Stimulated activated naive CD8-positive, alpha-beta T cell treated with anti-CD3 and anti-CD28 coated beads, Interleukin-15, Interleukin-2, amounts not matched to agents 100 U/mL and 50 U/mL, for 24 hours (primary cell): ENCODE data around the gene GPRC6A.
"Not testable (repeated sequence)": the region's sequence is repeated elsewhere in the genome, so short reads cannot be mapped to it uniquely, and the experiment has no call there.

Experiments used
- ATAC-seq: fragments of 150-1000 bp; cut with Tn5 transposase; one replicate; pipeline ENCODE4 v1.10.0; 2021
- DNase-seq: peaks from one replicate; pipeline ENCODE4 v3.0.0; 2021

The GPRC6A gene, protein sequence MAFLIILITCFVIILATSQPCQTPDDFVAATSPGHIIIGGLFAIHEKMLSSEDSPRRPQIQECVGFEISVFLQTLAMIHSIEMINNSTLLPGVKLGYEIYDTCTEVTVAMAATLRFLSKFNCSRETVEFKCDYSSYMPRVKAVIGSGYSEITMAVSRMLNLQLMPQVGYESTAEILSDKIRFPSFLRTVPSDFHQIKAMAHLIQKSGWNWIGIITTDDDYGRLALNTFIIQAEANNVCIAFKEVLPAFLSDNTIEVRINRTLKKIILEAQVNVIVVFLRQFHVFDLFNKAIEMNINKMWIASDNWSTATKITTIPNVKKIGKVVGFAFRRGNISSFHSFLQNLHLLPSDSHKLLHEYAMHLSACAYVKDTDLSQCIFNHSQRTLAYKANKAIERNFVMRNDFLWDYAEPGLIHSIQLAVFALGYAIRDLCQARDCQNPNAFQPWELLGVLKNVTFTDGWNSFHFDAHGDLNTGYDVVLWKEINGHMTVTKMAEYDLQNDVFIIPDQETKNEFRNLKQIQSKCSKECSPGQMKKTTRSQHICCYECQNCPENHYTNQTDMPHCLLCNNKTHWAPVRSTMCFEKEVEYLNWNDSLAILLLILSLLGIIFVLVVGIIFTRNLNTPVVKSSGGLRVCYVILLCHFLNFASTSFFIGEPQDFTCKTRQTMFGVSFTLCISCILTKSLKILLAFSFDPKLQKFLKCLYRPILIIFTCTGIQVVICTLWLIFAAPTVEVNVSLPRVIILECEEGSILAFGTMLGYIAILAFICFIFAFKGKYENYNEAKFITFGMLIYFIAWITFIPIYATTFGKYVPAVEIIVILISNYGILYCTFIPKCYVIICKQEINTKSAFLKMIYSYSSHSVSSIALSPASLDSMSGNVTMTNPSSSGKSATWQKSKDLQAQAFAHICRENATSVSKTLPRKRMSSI

DNA sequence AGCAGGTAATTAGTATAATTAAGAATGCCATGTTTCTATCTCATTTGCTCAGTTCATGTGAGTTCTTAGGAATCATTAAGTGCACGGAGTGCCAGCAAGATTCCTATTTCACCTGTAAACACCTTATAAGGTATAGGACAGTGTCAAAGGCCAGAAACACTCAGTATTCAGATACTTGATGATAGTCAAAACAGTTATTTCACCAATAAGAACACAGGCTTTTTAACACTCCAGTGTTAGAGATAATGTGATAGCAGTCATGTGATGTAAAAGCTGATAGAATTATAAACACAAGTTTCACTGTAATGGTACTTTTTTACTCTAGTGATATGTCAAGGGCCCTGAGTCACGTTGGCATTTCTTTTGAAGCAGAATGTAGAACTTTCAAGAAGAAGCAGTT lies at the start of gene GPRC6A:
TSS of gene GPRC6A (minus strand) at position 101 of the 400 bp plus-strand sequence. CDS start at position 31, 70 bp downstream.
- no peak for DNase-seq
- no peak for ATAC-seq

DNA sequence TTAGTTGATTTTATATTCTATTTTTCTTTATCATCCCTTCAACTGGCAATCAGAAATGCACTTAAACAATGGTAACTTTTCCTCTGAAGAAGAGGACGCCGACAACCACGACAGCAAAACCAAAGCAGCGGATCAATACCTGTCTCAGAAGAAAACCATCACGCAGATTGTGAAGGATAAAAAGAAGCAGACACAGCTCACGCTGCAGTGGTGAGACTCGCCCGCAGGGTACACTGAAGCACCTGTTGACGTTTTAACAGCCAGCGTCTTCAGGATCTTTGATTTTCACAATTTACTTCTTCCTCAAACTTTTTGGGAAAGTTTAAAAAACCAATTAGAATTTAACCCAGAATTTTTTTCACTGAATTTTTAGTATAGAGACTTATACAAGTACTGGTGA lies 48.9 kb upstream of the GPRC6A start:
- DNase-seq (no peak), ATAC-seq (no peak)

DNA sequence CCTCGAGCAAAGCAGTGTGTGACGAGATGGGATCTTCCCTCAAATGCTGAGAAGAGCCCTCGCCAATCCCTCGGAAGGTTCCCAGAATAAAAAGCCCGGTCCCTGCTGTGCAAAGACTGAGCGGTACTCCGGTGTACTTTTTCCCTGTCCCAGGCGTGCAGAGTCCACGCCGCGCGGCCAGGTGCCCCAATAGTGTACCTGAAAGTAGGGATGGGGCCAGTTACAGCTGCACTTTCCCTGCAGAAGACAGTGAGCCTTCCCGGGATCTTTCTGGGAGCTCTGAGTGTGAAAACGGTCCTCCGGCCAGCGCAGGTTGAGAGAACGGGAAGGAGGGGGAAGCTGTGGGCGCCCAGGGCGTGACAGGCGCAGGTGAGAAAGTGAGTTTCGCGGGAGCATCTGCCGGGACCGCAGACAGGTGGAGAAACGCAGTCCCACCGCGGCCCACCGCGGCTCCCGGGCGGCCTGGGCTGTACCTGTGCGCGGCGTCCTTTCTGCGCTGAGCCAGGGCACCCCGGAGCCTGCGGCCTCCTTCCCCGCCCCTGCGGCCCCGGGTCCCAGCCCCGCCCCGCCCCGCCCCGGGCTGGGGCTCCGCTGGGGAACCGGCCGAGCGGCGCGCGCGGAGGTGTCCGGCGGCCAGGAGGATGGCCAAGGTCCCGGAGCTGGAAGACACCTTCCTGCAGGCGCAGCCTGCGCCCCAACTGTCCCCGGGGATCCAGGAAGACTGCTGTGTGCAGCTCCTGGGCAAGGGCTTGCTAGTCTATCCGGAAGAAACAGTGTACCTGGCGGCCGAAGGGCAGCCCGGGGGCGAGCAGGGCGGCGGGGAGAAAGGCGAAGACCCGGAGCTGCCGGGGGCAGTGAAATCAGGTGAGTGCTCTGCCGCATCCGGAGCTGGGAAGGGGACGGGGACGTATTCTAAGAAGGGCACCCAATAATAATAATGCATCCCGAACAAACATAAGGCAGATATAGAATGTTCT lies 48.0 kb upstream of the GPRC6A start, which contains the start of gene RFX6:
TSS of gene RFX6 (plus strand) at position 608 of the 977 bp plus-strand sequence. CDS start at position 642, 34 bp downstream.
- DNase-seq = peak; percentile 3
- ATAC-seq = no peak

DNA sequence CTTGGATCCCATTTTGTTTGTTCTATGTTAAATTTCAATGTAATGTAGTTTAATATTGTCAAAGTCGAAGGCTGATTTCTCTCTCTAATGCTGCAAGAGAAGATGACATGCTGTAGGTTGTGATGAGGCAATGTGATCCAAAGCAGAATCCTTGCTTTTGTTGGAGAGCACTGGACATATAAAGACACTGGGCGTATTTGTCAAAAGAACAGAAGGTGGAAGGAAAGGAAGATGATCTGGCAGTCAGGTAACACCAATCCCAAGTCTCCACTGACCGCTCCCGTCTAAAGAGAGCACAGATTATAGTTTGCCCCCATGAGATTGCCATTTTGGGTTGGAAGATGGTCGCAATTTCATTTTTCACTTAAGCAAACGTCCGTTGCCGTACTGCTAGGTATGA lies 47.2 kb upstream of the GPRC6A start:
- ATAC-seq = no peak
- DNase-seq = no peak

DNA sequence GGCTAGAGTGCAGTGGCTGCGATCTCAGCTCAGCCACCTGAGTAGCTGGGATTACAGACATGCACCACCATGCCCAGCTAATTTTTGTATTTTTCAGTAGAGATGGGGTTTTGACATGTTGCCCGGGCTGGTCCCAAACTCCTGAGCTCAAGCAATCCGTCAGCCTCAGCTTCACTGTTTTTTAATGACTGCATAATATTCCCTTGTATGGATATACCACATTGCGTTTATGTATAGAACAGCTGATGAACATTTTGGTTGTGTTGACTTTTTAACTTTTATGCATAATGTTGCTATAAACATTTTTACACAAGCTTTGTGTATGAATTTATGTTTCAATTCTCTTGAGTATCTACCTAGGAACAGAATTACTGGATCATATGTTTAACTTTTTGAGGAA lies 43.9 kb upstream of the GPRC6A start:
- DNase-seq (no peak), ATAC-seq (no peak)

DNA sequence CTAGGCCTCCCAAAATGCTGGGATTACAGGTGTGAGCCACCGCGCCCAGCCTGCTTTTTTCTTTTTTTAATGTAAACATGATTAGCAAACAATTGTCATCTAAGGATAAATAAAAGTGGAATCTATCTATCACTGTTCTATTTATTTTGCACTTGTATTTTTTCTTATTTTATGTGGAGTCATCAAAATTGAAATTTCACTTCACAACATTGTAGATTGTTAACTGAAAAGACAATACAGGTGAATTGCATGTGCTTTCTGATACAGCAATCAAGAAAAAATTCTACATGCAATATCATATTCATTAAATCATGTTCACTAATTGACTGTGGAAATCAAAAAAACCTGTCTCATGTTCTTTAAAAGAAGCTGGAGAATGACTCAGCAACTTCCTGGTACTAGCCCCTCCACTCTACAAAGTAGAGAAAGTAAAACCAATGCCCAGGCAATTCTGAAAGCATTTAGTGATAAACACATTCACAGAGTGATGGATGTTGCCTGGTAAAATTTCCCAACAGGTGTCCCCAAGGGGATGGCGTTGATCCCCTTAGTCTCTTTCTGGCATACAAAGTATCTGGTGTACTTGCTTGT lies 37.5 kb upstream of the GPRC6A start:
- DNase-seq (no peak), ATAC-seq (no peak)

DNA sequence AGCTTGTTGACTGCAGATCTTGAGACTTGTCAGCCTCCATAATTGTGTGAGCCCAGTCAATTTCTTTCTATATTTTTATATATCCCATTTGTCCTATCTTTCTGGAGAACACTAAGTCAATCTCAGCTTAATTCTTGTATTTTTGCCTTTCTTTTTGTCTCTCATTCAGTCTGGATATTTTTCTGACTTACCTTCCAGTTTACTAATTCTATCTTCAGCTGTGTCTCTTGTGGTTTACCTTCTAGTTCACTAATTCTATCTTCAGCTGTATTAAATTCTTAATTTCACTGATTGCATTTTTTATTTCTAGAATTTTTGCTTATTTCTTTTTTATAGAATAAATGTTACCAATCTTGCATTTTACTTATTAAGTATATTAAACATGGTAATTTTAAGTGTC lies 30.4 kb upstream of the GPRC6A start:
- no peak for DNase-seq
- ATAC-seq = no peak

DNA sequence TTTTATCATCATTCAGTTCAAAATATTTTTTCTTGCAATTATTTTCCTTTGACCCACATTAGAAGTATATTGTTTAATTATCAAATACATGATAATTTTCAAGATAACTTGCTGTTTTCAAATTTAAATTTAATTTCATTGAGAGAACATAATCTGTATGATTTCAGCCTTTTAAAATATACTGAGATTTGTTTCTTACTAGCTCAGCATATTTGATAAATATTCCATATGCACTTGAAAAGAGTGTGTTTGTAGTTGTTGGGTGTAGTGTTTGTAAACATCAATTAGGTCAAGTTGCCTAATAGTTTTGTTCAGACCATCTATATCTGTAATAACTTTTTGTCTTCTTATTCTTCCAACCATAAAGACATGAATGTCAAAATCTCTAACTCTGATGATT lies 29.2 kb upstream of the GPRC6A start:
- DNase-seq (no peak), ATAC-seq (no peak)

DNA sequence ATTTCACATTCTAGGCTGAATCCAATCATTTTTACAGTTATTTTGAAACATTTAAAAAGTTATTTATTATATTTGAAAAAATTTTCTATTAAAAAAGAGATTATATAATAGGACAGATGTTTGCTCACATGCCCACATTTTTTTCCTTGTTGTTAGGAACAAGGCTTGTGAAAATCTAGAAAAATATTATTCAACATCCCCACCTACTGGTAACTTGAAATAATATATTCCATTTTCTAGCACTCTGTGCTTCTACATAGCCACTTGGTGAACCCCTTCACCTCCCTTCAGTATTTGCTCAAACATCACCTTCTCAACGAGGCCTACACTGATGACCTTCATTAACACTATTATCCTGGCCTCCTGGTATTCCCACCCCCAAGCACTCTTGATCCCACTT lies 18.3 kb upstream of the GPRC6A start:
- DNase-seq = no peak

DNA sequence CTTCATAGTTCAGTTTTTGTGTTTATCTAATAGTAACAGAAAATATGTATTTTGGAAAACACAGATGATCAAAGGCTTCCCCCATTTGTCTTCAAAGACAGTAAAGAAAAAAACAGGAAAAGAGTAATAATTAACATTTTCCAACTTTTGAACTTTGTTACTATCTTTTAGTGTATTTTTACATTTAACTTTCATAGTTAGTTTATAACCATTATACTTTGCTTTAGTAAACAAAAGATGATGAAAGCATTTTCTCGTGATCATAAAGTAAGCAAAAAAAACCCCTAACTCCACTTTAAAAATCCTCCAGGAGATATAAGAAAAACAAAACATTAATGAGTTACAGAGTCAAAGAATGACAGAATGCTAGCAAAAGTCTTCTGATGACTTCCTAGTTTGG lies 13.6 kb upstream of the GPRC6A start:
- DNase-seq (no peak), ATAC-seq (no peak)

More for the DNA sequence above, 18.3 kb upstream of the GPRC6A start:
- ATAC-seq = no peak

DNA sequence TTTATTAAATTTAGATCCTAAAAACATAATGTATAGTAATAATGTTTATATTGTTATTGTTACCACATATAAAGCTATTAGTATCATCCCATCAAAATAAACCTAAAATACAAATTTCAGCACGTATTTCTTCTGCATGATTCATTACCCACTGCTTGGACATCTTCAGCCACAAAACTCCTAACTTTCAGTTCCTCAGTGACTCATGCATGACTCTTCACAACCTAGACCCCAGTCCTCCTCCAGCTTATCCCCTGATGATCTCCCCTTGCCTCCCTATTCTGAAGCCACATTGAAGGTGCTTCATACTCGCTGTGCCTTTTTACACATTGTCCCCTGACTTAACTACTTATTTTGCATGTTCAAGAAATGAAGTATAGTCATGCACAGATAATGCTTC lies 11.2 kb upstream of the GPRC6A start:
- DNase-seq = no peak
- ATAC-seq = no peak

DNA sequence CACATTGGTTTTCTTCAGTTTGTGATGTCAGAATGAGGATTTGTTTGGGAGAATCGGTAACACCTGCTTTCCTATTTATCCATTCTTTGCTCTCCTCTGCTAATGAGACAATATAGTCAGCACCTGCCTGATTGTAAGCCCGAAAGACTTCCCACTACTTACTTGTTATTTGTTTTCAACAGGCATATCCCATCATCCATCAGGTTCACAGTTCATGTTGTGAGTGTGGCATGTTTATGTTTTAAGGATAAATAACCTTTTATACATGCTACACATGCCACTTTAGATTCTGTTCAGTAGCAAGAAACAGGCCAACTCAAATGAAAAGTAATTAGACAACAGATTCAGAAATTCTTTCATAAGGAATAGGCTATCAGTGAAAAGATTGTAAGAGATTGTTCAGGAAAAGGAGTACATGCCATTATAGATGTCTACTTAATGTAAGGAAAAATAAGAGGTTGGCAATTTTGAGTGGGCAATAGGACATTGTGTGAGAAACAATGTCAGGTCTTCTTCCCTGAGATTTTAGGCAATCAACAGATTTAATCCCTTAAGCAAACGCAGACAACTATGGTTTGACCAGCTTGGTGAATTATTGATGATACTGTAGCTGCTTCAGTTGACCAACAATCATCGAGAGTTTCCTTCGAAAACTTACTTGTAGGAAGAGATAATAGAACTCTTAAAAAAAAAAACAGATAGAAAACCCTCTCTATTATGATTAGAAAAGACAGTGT lies 7.9 kb upstream of the GPRC6A start:
- DNase-seq (no peak), ATAC-seq (no peak)

DNA sequence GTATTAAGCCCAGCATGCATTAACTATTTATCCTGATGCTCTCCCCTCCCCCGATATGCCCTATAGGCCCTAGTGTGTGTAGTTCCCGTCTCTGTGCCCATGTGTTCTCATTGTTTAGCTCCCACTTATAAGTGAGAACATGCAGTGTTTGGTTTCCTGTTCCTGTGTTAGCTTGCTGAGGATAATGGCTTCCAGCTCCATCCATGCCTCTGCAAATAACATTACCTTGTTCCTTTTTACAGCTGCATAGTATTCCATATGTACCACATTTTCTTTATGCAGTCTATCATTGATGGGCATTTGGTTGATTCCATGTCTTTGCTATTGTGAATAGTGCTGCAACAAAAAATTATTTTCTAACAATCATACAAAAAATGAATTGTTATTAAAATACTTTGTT lies 5.6 kb upstream of the GPRC6A start:
- not testable (repeated sequence) for ATAC-seq, DNase-seq

DNA sequence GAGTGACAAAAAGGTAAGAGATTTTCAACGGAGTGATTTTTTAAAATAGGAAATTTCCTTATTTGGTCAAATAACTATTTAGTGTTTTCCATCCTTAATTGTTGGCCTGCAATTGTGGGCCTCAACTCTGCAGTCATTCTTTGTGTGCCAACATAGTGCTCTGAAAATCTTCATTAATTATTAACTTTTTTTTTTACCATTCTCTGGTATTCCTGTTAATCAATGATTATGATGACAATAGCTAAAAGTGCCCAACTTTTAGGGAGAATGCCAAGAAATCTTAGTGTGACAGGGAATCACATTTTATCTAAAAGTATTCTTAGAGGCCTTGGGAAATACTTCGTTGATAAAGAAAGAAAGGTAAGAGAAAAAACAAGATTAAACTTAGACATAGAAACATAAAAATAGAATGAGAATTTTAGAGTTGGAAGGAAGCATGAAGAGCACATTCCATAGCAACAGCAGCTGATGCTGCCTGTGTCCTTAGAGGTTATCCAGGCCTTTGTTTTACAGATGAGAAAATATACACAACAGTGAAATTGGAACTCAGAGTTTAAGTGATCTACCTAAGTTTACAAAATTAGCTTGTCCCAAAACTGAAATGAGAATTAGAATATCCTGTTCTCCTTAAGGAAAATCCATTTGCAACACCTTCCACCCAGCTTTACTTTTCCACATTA lies 1.2 kb downstream of the GPRC6A start:
- ATAC-seq (no peak), DNase-seq (no peak)

DNA sequence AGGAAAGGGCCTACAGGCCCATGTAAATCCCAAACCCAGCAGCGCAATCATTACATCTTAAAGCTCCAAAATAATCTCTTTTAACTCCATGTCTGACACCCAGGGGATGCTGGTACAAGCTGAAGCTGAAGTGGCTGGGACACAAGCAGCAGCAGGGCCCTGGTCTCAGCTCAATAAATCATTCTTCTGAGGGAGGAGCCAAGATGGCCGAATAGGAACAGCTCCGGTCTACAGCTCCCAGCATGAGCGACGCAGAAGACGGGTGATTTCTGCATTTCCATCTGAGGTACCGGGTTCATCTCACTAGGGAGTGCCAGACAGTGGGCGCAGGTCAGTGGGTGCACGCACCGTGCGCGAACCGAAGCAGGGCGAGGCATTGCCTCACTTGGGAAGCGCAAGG lies 12.5 kb downstream of the GPRC6A start:
- not testable (repeated sequence) for ATAC-seq, DNase-seq

DNA sequence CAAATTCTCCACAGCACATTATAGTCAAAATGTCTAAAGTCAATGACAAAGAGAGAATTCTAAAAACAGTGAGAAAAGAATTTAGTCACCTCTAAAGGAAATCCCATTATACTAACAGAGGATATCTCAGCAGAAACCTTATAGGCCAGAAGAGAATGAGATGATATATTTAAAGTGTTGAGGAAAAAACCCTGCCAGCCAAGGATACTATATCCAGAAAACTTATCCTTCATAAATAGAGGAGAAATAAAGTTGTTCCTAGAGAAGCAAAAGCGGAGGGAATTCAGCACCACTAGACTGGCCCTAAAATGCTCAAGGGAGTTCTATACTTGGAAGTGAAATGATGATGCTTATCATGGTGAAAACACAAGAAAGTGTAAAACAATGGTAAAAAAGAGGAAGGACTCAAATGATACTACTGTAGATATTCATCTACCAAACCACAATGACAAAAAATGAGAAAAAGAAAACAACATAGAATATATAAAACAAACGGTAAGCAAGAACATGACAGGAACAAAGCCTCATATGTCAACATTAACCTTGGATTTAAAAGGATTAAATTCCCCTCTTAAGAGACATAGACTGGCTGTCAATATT lies 16.7 kb downstream of the GPRC6A start:
- ATAC-seq = no peak

DNA sequence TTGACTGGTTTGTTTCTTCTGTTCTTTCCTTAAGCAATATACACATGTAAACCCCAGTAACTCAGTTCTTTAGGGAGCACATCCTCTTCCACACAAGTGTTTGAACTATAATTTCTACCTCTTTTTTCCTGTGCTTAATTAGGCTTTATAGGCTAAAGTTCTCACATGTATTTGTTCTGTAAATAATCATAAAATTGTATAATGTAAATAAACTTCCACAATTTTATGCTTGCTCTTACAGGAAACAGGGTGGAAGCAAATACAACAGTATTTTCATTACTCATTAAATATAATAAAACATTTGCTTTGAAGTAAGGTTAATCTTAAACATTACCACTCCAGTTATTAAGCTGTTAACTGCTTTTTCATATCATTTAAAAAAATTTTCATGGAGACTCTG lies 26.9 kb downstream of the GPRC6A start:
- no peak for DNase-seq

More for the DNA sequence above, 16.7 kb downstream of the GPRC6A start:
- DNase-seq = no peak

DNA sequence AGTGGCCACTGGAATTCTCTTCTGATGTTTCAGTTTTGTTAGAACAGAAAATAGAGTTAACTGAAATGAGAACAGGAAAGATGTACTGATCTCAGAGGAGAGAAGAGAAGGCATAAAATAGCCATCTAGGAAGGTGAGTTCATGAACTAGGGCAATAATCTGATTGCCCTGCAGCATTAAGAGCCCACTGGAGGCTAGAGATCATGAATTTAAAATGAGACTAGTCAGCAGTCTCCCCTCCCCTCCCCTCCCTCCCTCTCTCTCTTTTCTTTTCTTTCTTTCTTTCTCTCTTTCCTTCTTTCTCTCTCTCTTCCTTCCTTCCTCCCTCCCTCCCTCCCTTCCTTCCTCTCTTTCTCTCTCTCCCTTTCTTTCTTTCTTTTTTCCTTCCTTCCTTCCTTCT lies 28.9 kb downstream of the GPRC6A start:
- no peak for ATAC-seq
- DNase-seq = no peak

More for the DNA sequence above, 26.9 kb downstream of the GPRC6A start:
- ATAC-seq = no peak

DNA sequence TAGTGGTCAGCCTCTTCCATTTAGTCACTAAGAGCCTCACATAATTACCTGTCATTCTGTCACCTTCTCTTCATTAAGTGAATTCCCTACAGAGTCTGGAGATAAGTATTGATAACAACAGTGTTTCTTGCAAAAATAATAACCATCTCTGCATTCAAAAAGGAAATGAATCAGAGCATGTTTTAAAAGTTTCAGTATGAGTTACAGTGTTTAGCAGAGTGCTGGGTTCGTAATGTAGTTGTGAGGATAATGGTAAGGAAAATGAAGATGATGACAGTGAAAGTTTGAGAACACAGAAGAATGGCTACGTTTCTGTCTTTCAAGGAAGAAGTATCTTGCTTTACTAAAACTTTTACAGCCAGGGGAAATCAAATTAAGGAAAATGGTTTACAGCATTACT lies 31.3 kb downstream of the GPRC6A start:
- no peak for ATAC-seq
- no peak for DNase-seq

DNA sequence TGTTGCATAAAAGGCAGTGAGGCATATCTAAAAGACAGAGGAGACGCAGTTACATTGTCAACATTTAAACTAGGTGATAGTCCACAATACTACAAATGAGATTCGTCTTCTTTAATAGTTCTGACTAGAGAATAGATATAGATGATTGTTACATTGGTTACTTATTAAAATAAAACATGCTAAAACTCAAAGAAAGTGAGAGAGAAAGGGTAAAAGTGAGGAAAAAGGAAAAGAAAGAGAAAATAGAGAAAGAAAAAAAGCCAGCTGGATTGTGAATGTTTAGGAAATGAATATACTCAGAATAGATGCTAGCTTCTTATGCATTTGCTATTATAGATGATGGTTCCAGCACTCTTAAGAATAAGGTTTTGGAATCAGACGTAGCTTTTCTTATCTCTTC lies 35.7 kb downstream of the GPRC6A start:
- ATAC-seq (no peak), DNase-seq (no peak)
